HG02678 (cell line): ENCODE measurements around the gene OGFOD3.
"Not testable (repeated sequence)": the region's sequence is repeated elsewhere in the genome, so short reads cannot be mapped to it uniquely, and the experiment has no call there.

Experiments
- ATAC-seq: cut with Tn5 transposase; IDR thresholded peaks from one replicate; pipeline ENCODE4 v1.9.1; 2021; ENCODE audit warnings: mild to moderate bottlenecking, moderate library complexity; ENCODE audit not compliant: unreplicated experiment

OGFOD3 gene

DNA sequence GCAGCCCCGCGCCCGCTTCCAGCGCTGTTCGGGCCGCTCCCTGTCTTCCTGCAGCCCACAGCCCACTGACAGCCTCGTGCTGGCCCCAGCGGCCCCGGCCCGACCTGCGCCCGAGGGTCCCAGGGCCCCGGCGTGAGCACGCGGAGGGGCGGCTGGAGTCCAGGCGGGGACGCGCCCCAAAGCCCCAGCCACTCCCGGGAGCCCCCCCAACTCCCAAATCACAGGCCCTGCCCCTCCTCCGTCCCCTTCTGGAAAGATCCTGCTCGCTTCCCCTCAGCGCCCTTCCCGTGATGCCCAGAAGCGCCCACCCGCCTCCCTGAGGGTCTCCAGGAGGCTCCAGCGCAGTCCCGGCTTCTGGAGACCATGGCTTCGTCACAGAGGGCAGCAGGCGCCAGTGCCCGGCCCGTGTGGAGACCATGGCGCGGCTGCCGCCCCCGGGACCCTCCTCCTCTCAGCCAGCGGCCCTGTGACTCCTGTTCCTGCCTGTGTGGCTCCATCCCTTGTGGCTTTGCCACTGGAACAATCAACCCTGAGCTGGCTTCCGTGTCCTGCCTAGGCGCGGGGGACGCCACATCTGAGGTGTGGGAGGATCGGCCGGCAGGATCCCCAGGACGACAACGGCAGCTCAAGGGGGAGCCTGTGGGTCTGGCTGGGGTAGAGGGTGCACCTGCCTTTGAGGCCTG, 42.9 kb downstream of the OGFOD3 start:
- ATAC-seq, result no peak

DNA sequence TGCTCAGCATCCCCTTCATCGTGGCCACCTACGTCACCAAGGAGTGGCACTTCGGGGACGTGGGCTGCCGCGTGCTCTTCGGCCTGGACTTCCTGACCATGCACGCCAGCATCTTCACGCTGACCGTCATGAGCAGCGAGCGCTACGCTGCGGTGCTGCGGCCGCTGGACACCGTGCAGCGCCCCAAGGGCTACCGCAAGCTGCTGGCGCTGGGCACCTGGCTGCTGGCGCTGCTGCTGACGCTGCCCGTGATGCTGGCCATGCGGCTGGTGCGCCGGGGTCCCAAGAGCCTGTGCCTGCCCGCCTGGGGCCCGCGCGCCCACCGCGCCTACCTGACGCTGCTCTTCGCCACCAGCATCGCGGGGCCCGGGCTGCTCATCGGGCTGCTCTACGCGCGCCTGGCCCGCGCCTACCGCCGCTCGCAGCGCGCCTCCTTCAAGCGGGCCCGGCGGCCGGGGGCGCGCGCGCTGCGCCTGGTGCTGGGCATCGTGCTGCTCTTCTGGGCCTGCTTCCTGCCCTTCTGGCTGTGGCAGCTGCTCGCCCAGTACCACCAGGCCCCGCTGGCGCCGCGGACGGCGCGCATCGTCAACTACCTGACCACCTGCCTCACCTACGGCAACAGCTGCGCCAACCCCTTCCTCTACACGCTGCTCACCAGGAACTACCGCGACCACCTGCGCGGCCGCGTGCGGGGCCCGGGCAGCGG, 43.6 kb downstream of the OGFOD3 start:
- ATAC-seq, result no peak

DNA sequence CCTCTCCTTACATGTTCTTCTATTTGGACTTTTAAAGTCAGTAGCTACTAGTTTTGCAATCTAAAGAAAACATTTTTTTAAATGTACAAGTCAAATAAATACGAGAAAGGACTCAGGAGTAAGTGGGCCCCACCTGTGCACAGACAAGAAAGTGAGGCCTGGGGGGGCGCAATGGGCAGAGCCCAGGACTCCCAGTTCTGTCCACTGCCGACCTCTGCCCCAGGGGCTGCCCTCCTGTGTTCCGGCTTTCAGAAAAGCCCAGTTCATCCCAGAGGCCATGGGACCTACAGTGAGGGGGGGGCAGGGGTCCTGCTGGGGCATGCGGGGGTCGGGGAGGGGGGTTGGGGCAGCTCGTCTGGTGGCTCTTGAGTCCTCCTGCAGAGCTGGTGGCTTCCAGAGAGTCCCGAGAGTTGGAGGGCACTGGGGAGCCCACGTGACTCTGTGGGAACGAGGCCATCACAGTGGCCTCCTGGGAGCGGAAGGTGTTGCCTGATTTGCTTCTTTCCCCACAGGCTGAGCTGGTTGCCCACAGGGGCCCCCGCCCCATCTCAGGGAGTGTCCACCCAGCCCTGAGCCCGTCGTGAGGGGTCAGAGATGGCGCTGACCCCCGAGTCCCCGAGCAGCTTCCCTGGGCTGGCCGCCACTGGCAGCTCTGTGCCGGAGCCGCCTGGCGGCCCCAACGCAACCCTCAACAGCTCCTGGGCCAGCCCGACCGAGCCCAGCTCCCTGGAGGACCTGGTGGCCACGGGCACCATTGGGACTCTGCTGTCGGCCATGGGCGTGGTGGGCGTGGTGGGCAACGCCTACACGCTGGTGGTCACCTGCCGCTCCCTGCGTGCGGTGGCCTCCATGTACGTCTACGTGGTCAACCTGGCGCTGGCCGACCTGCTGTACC, 44.4 kb downstream of the OGFOD3 start:
- ATAC-seq, result no peak

DNA sequence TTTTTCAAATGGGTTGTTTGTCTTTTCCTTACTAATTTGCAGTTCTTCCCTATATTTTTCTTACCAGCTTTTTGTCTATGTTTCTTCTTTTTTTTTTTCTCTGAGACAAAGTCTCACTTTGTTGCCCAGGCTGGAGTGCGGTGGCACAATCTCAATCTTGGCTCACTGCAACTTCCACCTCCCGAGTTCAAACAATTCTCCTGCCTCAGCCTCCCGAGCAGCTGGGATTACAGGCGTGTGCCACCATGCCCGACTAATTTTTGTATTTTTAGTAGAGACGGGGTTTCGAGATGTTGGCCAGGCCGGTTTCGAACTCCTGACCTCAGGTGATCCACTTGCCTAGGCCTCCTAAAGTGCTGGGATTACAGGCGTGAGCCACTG, 45.3 kb downstream of the OGFOD3 start:
- not testable (repeated sequence) for ATAC-seq

DNA sequence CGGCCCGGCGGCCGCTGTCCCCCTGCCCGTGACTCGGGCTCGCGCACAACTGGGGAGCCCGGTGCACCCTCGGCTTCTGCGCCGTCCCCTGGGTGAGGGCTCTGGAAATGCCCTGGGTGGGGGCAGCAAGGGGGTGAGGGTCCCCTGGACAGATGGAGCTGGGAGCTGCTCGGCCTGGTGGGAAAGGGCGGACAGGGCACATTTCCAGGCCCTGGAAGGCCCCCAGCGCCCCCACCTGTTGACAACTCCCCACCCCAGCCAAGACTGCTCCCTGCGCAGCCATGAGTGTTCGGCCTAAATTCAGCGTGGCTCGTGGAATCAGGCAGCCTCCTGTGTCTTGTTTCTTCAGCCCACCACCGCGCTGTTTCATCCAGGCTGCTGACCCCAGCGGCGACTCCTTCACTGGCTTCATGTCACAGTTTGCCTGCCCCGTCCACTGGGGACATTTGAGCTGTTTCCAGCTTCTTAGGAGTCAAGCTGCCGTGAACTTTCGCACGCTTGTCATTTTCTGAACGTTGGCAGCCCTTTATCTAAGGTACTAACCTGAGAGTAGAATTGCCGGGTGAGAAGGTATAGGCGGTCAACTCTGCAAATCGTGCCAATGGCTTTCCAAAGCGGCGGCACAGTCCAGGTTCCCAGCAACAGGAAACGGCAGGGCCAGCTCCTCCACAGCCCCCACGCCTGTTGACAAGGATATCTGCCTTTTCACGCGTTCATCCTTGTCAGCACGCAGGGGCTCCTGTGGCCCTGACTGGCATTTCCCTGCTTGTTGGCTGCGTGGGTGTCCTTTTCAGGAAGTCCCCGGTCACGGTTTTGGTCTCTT, 45.9 kb downstream of the OGFOD3 start:
- ATAC-seq, result no peak

DNA sequence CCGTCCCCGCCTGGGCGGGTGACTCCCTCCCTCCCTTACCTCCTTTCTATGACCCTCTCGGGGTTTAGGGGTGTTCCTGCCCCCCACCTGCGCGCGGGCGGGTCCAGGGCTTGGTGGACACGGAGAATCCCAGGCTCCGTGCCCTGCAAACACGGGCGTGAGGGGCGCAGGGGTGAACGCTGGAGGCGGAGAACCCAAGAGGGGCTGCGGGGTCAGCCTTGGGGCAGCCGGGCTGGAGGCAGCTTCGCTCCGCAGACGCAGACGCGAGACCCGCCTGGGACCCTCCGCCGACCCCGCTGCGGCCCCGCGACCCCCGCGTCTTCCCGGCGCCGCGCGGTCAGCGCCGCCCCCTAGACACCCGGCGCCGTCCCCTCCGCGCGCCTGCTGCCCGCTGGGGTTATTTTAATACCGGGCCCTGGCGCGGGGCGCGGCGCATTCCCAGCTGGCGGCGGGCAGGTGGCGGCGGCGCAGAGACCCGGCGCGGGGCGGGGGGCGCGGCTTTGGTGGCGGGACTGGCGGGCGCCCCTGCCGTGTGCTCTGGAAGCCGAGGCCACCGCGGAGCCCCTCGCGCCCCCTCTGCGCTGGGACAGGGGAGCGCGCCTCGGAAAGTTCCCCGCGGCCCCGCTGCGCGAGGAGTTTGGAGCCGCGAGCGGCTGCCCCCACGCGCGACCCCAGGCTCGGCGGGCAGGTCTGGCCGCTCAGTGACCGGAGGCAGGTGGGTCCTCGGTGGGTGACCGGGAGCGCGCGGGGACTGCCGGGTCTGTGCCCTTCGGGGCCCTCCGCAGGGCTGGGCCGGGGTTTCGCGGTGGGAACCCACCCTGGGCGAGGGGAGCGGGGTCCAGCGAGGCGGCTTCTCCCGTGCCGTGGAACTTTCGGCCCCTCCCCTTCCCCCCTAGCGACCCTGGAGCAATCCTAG, 46.8 kb downstream of the OGFOD3 start, which contains the start of gene UTS2R:
Gene UTS2R (plus strand): TSS at position 433 of the 916 bp plus-strand sequence. CDS start 2,560 bp downstream, outside the sequence.
- ATAC-seq, result no peak

DNA sequence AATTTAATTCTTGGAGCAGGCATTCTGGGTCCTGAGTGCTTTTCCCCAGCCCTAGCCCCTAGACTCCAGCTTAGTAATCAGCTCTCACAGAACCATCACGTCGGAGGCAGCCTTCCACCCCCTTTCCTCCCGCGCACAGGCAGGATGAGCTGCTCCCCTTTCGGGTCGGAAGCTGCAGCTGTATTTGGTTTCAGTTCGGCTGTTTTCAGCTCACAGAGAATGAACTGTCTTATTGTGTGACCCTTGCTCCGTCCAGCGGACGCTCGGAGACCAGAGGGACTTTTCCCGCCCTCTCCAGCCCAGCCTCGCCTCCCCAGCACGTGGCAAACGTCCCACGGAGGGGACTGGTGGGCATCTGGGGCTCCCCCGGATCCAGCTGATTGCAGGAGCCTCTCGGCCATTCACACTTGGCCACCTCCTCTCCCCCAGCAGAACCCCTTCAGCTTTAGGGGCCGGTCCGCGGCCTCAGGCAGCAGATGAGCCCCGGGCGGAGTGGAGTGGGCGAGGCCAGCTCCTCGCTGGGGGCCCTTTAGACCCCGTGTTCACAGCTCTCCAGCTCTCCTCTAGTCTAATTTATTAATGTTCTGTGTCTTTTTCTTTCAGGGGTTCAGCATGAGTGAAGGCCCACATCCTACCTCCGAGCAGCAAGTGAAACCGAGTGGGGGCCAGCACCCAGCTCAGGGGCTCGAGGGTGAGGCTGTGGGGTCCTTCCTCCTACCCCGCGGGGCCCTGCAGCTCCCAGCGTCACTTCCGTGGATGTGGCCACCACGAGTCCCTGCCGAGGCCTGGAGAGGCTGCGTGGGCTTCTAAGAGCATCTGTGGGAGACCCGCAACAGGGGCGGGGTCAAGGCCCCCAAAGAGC, 47.7 kb downstream of the OGFOD3 start:
- peak; percentile 69 for ATAC-seq

DNA sequence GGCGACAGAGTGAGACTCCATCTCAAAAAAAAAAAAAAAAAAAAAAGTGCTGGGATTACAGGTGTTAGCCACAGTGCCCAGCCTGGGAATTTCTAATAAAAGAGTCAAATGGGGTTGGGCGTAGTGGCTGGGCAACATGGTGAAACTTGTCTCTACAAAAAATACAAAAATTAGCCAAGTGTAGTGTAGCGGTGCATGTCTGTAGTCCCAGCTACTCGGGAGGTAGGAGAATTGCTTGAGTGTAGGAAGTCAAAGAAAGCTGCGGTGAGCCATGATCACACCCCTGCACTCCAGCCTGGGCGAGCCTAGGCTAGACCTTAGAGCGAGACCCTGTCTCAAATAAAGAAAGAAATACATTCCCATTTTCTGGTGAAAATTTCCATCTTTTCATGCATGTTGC, 49.2 kb downstream of the OGFOD3 start:
- ATAC-seq, result no peak

DNA sequence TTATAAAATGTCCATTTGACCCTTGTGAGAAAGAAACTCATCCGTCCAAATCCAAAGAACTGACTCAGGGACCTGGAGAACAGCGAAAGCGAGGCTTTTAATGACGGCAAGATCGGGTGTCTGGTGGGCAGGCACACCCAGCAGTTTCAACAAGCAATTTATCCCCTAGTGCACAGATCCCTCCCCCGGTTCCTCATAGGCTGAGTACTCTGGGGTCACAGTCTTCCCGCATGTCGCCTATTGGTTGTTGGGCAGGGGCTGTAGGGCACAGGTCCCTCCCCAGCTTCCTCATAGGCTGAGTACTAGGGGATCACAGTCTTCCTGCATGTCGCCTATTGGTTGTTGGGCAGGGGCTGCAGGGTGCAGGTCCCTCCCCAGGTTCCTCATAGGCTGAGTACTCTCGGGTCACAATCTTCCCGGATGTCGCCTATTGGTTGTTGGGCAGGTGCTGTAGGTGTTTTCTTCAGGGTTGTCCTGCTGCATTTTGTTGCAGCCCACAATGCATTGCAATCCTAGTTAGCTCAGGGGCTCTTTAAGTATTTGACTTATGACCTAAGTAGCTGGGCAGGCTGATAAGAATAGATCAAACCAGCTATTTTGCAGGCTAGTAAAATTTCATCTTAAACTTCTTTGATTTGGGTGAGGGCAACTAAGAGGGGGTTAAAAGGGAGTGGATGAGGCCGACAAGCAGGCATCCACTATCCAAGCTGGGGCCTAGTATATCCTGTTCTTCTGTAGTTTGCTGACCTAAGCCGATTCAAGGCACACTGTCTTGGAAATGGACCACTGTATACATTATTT, 50.5 kb downstream of the OGFOD3 start:
- no peak for ATAC-seq

DNA sequence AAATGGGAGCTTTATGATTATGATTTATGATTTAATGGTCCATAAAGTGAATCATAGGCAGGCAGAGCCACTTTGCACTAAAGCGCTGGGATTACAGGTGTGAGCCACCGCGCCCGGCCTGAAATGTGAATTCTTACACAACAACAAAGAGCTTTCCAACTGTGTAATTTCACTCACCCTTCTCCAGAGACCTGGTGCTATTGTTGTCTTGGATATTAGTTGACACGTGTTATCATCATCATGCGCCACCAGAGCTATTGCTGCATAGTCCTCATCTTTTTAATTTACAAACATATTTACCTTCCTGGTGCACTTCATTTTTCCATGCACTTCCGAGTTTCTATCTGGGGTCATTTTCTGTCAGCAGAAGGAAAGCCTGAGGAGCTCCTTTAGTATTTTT, 51.6 kb downstream of the OGFOD3 start:
- ATAC-seq, result no peak

DNA sequence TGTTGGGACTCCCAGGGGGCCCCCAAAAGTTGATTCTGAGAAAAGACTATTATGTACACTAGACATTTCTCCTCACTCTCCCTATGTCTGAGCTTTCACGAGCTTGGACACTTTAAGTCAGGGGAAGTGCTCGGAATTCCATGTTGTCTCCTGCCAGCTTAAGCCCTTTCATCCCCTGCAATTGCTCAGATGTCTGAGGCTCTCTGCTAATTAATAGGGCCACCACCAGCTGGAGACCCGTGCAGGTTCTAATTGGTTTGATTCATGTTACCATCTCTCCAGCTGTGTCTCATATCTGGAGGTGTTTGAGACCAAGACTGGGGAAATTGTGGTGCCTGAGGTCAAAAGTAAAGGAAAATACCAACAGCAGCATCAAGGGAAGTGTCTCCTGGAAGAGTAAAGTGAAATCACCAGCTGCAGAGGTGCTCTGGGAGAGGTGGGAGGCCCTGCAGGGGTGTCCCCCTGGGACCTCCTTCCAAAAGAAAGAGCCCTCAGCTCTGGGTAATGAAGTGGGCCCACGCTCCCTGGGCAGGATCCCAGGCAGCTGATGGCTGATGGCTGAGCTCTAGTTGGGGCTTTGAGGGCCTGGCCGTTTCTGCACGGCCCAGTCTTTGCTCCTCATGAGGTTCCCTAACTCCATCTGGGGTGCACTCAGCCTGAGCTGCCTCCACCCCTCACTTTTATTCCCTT, 52.6 kb downstream of the OGFOD3 start:
- ATAC-seq, result no peak

DNA sequence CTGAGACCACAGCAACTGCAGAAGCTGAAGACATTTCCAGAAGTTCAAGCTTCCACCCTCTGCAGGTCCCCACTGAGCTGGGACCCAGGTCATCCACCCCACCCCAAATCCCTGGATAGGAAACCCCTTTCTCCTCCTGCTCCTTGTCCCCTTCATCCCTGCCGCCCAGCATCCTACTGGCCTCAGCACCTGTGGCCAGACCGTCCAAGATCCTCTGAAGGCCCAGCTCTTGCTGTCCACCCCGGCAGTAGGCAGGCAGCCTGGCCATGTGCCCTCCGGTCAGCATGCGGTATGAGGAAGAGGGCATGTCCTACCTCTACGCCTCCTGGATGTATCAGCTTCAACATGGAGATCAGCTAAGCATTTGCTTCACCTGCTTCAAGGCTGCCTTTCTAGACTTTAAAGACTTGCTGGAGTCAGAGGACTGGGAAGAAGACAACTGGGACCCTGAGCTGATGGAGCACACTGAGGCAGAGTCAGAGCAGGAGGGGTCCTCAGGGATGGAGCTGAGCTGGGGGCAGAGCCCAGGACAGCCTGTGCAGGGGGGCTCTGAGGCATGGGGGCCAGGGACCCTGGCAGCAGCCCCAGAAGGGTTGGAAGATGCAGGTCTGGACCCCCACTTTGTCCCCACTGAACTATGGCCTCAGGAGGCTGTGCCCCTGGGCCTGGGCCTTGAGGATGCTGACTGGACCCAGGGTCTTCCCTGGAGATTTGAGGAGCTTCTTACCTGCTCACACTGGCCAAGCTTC, 56.3 kb downstream of the OGFOD3 start:
- ATAC-seq, result no peak

DNA sequence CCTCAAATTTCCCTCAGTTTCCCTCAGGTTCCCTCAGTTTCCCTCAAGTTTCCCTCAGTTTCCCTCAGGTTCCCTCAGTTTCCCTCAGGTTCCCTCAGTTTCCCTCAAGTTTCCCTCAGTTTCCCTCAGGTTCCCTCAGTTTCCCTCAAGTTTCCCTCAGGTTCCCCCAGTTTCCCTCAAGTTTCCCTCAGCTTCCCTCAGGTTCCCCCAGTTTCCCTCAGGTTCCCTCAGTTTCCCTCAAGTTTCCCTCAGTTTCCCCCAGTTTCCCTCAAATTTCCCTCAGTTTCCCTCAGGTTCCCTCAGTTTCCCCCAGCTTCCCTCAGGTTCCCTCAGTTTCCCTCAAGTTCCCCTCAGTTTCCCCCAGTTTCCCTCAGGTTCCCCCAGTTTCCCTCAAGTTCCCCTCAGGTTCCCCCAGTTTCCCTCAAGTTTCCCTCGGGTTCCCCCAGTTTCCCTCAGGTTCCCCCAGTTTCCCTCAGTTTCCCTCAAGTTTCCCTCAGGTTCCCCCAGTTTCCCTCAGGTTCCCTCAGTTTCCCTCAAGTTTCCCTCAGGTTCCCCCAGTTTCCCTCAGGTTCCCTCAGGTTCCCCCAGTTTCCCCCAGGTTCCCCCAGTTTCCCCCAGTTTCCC, 58.8 kb downstream of the OGFOD3 start:
- not testable (repeated sequence) for ATAC-seq

DNA sequence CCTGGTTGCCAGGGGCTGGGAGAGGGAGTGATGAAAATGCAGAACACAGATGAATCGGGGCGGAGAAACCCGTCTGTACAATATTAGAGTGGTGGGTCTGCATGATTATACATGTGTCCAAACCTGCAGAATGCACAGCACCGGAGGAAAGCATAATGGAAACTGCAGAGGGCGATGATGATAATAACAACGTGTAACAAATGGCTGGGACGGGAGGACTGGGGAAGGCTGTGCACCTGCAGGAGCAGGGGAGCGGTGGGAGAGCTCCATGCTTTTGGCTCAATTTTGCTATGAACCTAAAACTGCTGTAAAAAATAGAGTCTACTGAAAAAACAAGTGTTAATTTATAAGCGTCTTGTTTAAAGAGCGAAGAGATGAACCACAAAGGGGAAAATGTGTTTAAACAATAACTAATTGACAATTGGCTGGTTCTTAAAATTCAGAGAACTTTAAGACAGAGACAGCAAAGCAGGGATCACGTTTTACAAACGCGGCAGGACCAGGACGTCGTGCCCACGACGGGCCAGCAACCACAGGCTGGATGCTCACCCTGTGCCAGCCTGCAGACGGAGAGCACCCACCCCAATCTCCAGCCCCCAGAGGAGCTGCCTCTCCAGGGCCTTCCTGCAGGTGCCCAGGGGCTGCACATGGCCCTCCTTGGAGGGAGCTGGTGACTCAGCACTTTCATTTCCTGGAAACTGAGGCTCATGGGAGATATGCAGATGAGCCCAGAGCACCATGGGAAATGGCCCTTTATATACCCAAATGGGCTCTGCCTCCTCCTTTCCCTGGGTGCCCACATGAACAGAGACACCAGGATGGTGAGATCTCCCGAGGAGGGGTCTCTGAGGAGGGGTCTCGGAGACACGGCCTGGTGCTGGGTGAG, 59.7 kb downstream of the OGFOD3 start, which contains the start of gene TEX19:
Gene TEX19 (plus strand): TSS at position 783 of the 886 bp plus-strand sequence. CDS start 2,904 bp downstream, outside the sequence.
- ATAC-seq, result no peak

DNA sequence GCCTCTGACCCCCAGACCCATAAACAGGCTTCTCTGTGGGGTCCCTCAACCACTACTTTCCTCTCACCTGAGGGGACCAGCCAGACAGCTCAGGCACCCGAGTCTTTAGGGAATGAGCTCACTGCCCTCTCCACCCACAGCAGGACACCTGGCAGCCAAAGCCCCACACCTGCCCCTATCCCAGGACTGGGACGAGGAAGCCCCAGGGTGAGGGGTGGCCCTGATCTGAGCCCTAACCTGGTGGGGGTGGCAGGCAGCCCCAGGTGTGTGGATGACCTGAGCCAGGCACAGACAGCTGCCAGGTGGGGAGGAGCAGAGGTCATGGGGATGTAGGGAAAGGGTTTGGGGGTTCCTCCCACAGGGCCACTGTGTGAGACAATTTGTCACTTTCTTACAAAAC, 61.0 kb downstream of the OGFOD3 start:
- no peak for ATAC-seq
